Measurements from ENCODE around the gene CACNA1B.

CACNA1B gene

DNA sequence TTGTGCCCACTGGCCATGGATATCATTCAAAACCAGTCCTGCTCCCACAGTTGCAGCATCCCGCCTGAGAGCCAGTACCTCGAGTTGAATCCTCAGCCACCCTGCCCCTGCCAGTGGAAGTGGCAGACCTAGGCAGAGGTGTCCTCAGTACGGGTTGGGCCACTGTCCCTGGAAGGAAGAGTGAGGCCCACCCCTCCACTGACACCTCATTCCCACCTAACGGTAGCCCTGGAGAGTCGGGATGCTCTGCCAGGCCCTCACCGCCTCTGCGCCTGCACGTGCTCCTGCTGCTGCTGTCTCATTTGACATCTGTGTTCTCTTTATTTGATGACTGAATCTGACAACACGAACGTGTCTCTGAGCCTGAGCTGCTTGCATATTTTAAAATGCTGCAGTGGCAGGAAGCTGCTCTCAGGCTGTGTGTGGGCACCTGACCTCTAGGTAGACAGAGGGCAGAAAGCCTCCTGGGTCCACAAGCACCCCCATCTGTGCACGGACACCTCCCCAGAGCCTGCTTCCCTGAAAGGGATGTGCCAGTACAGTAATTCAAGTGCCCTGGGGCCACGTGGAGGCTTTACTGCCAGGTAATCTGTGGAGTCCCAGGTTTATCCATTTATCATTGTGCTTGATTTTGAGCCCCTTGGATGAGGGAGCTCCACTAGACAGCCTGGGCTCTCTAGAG lies 194.7 kb downstream of the CACNA1B start:
- TF ChIP-seq, protein P1, sequence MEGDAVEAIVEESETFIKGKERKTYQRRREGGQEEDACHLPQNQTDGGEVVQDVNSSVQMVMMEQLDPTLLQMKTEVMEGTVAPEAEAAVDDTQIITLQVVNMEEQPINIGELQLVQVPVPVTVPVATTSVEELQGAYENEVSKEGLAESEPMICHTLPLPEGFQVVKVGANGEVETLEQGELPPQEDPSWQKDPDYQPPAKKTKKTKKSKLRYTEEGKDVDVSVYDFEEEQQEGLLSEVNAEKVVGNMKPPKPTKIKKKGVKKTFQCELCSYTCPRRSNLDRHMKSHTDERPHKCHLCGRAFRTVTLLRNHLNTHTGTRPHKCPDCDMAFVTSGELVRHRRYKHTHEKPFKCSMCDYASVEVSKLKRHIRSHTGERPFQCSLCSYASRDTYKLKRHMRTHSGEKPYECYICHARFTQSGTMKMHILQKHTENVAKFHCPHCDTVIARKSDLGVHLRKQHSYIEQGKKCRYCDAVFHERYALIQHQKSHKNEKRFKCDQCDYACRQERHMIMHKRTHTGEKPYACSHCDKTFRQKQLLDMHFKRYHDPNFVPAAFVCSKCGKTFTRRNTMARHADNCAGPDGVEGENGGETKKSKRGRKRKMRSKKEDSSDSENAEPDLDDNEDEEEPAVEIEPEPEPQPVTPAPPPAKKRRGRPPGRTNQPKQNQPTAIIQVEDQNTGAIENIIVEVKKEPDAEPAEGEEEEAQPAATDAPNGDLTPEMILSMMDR (conservative IDR thresholded peaks at IDR 0.05; ENCODE audit: low read length): no peak
- no peak overlapping the region for H3K4me3 ChIP-seq (ENCODE audit: low read length)
- no peak for DNase-seq (ENCODE audit: low read depth)

GRCh38 chr9:138072897-138073296 lies 195.3 kb downstream of the CACNA1B start:
- TF ChIP-seq, protein P1 (conservative IDR thresholded peaks at IDR 0.05; ENCODE audit: low read length): no peak
- no peak for DNase-seq (ENCODE audit: low read depth)

GRCh38 chr9:138073408-138073807 lies 195.8 kb downstream of the CACNA1B start:
- DNase-seq (ENCODE audit: low read depth): no peak
- no peak overlapping the region for H3K4me3 ChIP-seq (ENCODE audit: low read length)
- TF ChIP-seq, protein P1 (conservative IDR thresholded peaks at IDR 0.05; ENCODE audit: low read length): no peak

More at GRCh38 chr9:138072897-138073296, 195.3 kb downstream of the CACNA1B start:
- H3K4me3 ChIP-seq (ENCODE audit: low read length): no peak overlapping the region

DNA sequence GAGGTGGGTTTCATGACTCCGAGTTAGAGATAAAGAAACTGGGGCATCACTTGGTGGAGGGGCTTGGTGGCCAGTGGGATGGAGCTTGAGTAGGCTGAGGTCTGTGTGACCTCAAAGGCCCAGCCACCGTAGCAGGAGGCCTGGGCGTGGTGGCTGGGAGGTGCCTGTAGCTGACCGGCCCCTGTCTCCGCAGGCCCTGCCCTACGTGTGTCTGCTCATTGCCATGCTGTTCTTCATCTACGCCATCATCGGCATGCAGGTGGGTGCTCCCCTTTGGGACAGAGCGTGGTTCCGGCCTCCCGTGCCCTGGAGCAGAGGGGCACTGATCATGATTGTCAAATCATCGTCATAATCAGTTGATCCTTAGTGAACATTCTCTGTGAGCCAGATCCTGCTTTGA lies 196.2 kb downstream of the CACNA1B start:
- TF ChIP-seq, protein P1 (conservative IDR thresholded peaks at IDR 0.05; ENCODE audit: low read length): no peak
- DNase-seq (ENCODE audit: low read depth): no peak
- no peak overlapping the region for H3K4me3 ChIP-seq (ENCODE audit: low read length)

DNA sequence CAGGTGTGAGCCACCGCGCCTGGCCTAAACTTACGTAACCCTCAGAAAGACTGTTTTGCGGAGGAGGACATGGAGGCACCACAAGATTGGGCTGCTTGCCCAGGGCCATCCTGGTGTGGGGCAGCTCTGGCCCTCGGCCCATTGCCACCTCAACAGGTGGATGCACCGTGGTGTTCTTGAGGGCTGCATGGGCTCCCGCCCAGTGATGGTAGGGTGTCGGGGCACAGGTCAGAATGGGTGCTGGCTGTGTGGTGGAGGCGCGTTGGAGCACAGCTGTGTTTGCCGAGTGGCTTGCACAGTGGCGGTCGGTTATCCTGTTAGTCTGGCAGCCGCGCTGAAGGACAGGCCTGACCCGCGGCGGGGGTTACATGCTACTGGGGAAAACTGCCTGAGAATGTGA lies 196.9 kb downstream of the CACNA1B start:
- TF ChIP-seq, protein P1 (conservative IDR thresholded peaks at IDR 0.05; ENCODE audit: low read length): no peak
- H3K4me3 ChIP-seq (ENCODE audit: low read length): no peak overlapping the region
- no peak for DNase-seq (ENCODE audit: low read depth)

- no peak for DNase-seq (ENCODE audit: low read depth)
- H3K4me3 ChIP-seq (ENCODE audit: low read length): no peak overlapping the region
- TF ChIP-seq, protein P1 (conservative IDR thresholded peaks at IDR 0.05; ENCODE audit: low read length): no peak
These were observed 197.9 kb downstream of the CACNA1B start for GRCh38 chr9:138075496-138075895.

GRCh38 chr9:138075961-138076649 lies 198.5 kb downstream of the CACNA1B start:
- no peak overlapping the region for H3K4me3 ChIP-seq (ENCODE audit: low read length)
- no peak for DNase-seq (ENCODE audit: low read depth)
- TF ChIP-seq, protein P1 (conservative IDR thresholded peaks at IDR 0.05; ENCODE audit: low read length): no peak

All from AG10803 (cell line).